HG03432 (cell line): ENCODE measurements around the gene TPM2.

ENCODE experiments used
- ATAC-seq: cut with Tn5 transposase; IDR thresholded peaks from one replicate; pipeline ENCODE4 v1.9.1; 2021; ENCODE audit warnings: mild to moderate bottlenecking, moderate library complexity; ENCODE audit not compliant: unreplicated experiment

Gene TPM2

GRCh38 chr9:35696520-35697215 lies 6.9 kb upstream of the TPM2 start:
- ATAC-seq: peak; percentile 71

GRCh38 chr9:35695943-35696401 lies 6.2 kb upstream of the TPM2 start:
- ATAC-seq: no peak

- ATAC-seq: no peak
These were observed 2.1 kb upstream of the TPM2 start for GRCh38 chr9:35691757-35692301.

GRCh38 chr9:35691334-35691650 lies 1.6 kb upstream of the TPM2 start:
- ATAC-seq: no peak

- ATAC-seq: no peak
These were observed 1.0 kb upstream of the TPM2 start for GRCh38 chr9:35690614-35691333.

- ATAC-seq: no peak
These were observed 529 bp upstream of the TPM2 start for GRCh38 chr9:35690294-35690613.

GRCh38 chr9:35688558-35689541 lies 875 bp downstream of the TPM2 start:
- ATAC-seq: no peak

- no peak for ATAC-seq
These were observed 1.7 kb downstream of the TPM2 start for GRCh38 chr9:35687972-35688557.

- ATAC-seq: no peak
These were observed 2.4 kb downstream of the TPM2 start for GRCh38 chr9:35687306-35687705.

GRCh38 chr9:35686222-35687203 lies 3.2 kb downstream of the TPM2 start:
- ATAC-seq: no peak

- no peak for ATAC-seq
These were observed 4.2 kb downstream of the TPM2 start for GRCh38 chr9:35685506-35685905.

- ATAC-seq: no peak
These were observed 4.8 kb downstream of the TPM2 start for GRCh38 chr9:35684921-35685320.

- ATAC-seq: no peak
These were observed 6.4 kb downstream of the TPM2 start for GRCh38 chr9:35683323-35683722.

GRCh38 chr9:35682520-35683315 lies 7.0 kb downstream of the TPM2 start:
- ATAC-seq: no peak

GRCh38 chr9:35682051-35682450 lies 7.7 kb downstream of the TPM2 start:
- ATAC-seq: no peak

GRCh38 chr9:35681341-35682002 lies 8.3 kb downstream of the TPM2 start:
- ATAC-seq: no peak

- ATAC-seq: peak; percentile 46
These were observed 9.2 kb downstream of the TPM2 start for GRCh38 chr9:35680331-35681105.
